ENCODE data around the gene CARNS1.

DNA sequence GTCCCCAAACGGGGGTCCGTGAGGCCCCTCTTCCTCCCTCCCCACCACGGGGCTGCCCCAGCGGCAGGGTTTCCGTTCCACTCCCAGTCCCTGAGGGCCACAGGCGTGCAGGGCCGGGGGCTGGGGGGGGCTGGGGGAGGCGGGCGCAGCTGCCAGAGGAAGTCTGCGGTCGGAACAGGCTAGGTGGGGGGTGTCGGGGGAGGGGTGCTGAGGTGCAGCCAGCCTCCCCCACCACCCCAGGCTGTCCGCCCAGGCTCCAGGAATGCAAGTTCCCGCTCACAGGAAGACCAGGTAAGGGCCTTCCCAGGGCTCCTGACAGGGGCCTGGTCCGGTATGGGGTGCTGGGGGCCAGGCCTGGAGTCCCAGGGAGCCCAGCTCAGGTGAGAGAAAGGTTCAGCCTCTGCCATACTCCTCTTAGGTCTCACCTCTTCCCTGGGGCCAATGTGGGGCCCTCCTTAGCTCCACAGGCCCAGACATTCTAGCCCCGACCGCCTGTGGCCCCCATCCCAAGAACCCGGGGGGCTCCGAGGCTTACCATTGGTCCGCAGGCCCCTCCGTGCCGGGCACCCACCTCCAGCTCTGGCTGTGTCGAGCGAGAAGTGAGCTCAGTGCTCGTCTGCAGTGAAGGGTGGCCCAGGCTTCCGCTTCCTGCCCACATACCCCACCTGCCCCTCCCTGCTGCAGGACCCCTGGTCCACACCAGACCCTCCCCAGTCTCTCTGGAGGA lies 21.8 kb downstream of the CARNS1 start, which contains the start of gene PTPRCAP:
- TF ChIP-seq, protein P1, sequence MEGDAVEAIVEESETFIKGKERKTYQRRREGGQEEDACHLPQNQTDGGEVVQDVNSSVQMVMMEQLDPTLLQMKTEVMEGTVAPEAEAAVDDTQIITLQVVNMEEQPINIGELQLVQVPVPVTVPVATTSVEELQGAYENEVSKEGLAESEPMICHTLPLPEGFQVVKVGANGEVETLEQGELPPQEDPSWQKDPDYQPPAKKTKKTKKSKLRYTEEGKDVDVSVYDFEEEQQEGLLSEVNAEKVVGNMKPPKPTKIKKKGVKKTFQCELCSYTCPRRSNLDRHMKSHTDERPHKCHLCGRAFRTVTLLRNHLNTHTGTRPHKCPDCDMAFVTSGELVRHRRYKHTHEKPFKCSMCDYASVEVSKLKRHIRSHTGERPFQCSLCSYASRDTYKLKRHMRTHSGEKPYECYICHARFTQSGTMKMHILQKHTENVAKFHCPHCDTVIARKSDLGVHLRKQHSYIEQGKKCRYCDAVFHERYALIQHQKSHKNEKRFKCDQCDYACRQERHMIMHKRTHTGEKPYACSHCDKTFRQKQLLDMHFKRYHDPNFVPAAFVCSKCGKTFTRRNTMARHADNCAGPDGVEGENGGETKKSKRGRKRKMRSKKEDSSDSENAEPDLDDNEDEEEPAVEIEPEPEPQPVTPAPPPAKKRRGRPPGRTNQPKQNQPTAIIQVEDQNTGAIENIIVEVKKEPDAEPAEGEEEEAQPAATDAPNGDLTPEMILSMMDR (conservative IDR thresholded peaks at IDR 0.05) = no peak
- TF ChIP-seq ZFX (IDR thresholded peaks at IDR 0.05) = no peak
